Ascending aorta (tissue), 2 donors: ENCODE results near the gene CYP26A1. TPM values are rescaled to one million over a fixed set of nuclear protein-coding genes. Genes with fewer than 3 reads are reported as not detected.
A peak's percentile ranks its signal among the peaks of the same experiment; 100 is the strongest.

Source experiments
- DNase-seq, 2 donors: peaks; one replicate each; pipeline ENCODE4 v3.0.0-alpha.2; 2019; ENCODE audit warnings: low spot score in 2 of 2
- H3K27ac ChIP-seq, 2 donors: fragments of 200-600 bp; sonication (generic); one replicate each; pipeline ENCODE4 v1.5.1; 2016 to 2017; ENCODE audit warnings: mild to moderate bottlenecking in 1 of 2
- H3K27me3 ChIP-seq: fragments of 200-600 bp; sonication (generic); one replicate; pipeline ENCODE4 v1.5.1; 2017
- H3K36me3 ChIP-seq, 2 donors: fragments of 200-600 bp; sonication (generic); one replicate each; pipeline ENCODE4 v1.5.1; 2016
- H3K4me1 ChIP-seq, 2 donors: fragments of 200-600 bp; sonication (generic); one replicate each; pipeline ENCODE4 v1.5.1; 2016 to 2017; ENCODE audit warnings: mild to moderate bottlenecking in 1 of 2
- H3K4me3 ChIP-seq, 2 donors: fragments of 200-600 bp; sonication (generic); one replicate each; pipeline ENCODE4 v1.5.1; 2016 to 2017; ENCODE audit warnings: mild to moderate bottlenecking in 1 of 2
- H3K9me3 ChIP-seq, 2 donors: fragments of 200-600 bp; sonication (generic); one replicate each; pipeline ENCODE4 v1.5.1; 2016
- CTCF ChIP-seq, 3 experiments: fragments of 200-600 bp in 2 of 3; fragments of 450-650 bp in 1 of 3; sonication (generic) in 2 of 3; IDR thresholded peaks; one replicate each; pipeline ENCODE4 v1.5.1; 2016 to 2019; ENCODE audit warnings: antibody characterized with exemption in 3 of 3, mild to moderate bottlenecking in 1 of 3, moderate library complexity in 1 of 3
- intact Hi-C: fragments of 100-400 bp; cut with DNase I; formaldehyde crosslinking; loops from one replicate; pipeline ENCODE4 v1.15.1; 2023
- total RNA-seq: library from RNA; depleted of rRNA; stranded (reverse); fragments of >200 nt; gene quantifications from one replicate; pipeline ENCODE4 v1.1.0, GENCODE V29; 2016

CYP26A1 gene
- total RNA-seq, 1 donor from 2014 or later, result not detected

GRCh38 chr10:93054486-93054885 lies 19.2 kb upstream of the CYP26A1 start:
- Histone ChIP-seq H3K4me1 (no peaks in the 10 kb centered on the region), H3K27me3 (no peaks in the 10 kb centered on the region), H3K36me3 (no peaks in the 10 kb centered on the region), H3K9me3 (no peaks in the 10 kb centered on the region), H3K4me3 (no peak overlapping the region), H3K27ac (no peak overlapping the region)
- no peak for DNase-seq
- no peak for TF ChIP-seq CTCF (IDR thresholded peaks at IDR 0.05)
- intact Hi-C loops, result no loop called here

- TF ChIP-seq CTCF (IDR thresholded peaks at IDR 0.05), result no peak
- intact Hi-C loops, result no loop called here
- H3K9me3 ChIP-seq, result no peaks in the 10 kb centered on the region
- no peak overlapping the region for H3K27ac ChIP-seq
- peaks cover 12 to 16% of the 10 kb centered on the region in 2 donors for H3K4me1 ChIP-seq
- no peaks in the 10 kb centered on the region for H3K27me3 ChIP-seq
- no peaks in the 10 kb centered on the region for H3K36me3 ChIP-seq
- H3K4me3 ChIP-seq, result no peak overlapping the region
- no peak for DNase-seq
Observed at GRCh38 chr10:93058139-93058538, 15.6 kb upstream of the CYP26A1 start.

GRCh38 chr10:93059975-93060886 lies 13.5 kb upstream of the CYP26A1 start, which contains the start of gene CYP26C1:
TSS of gene CYP26C1 (plus strand) at chr10:93060798. CDS start at chr10:93061264, 466 bp downstream.
- no peak for DNase-seq
- Histone ChIP-seq H3K4me1 (peaks cover 13 to 16% of the 10 kb centered on the region in 2 donors), H3K36me3 (no peaks in the 10 kb centered on the region), H3K27ac (no peak within 1 kb of the TSS), H3K9me3 (no peaks in the 10 kb centered on the region), H3K4me3 (peak within 1 kb of the TSS in 1 of 2 donors; percentile 59), H3K27me3 (no peaks in the 10 kb centered on the region)
- no peak for TF ChIP-seq CTCF (IDR thresholded peaks at IDR 0.05)
- intact Hi-C loops, result loop anchor here (5.0 kb wide), 1 partner anchor 53 kb away; no protein-coding TSS in a partner anchor

- peaks cover 13 to 16% of the 10 kb centered on the region in 2 donors for H3K4me1 ChIP-seq
- intact Hi-C loops, result loop anchor here (5.0 kb wide), 1 partner anchor 54 kb away; no protein-coding TSS in a partner anchor
- no peaks in the 10 kb centered on the region for H3K9me3 ChIP-seq
- TF ChIP-seq CTCF (IDR thresholded peaks at IDR 0.05), result no peak
- no peaks in the 10 kb centered on the region for H3K27me3 ChIP-seq
- no peak for DNase-seq
- H3K36me3 ChIP-seq, result no peaks in the 10 kb centered on the region
- H3K27ac ChIP-seq, result no peak overlapping the region
- H3K4me3 ChIP-seq, result no peak overlapping the region
Observed at GRCh38 chr10:93060887-93061593, 12.7 kb upstream of the CYP26A1 start.

- no peaks in the 10 kb centered on the region for H3K9me3 ChIP-seq
- no peak for DNase-seq
- H3K27ac ChIP-seq, result no peak overlapping the region
- intact Hi-C loops, result loop anchor here (5.0 kb wide), 1 partner anchor 55 kb away; no protein-coding TSS in a partner anchor
- peak overlapping the region; percentile 40 to 59 for H3K4me3 ChIP-seq
- H3K36me3 ChIP-seq, result no peaks in the 10 kb centered on the region
- no peaks in the 10 kb centered on the region for H3K27me3 ChIP-seq
- no peak for TF ChIP-seq CTCF (IDR thresholded peaks at IDR 0.05)
- H3K4me1 ChIP-seq, result peaks cover 13 to 16% of the 10 kb centered on the region in 2 donors
Observed at GRCh38 chr10:93061594-93062513, 11.8 kb upstream of the CYP26A1 start.
